Colonic mucosa (tissue), 4 donors: Measurements from ENCODE around the gene SERPINB6. TPM values are rescaled to one million over a fixed set of nuclear protein-coding genes. Genes with fewer than 3 reads are reported as not detected.

ENCODE experiments used
- DNase-seq: peaks from one replicate; pipeline ENCODE4 v3.0.0-alpha.2; 2020
- H3K27ac ChIP-seq: fragments of 200-600 bp; one replicate; pipeline ENCODE4 v1.8.0; 2021
- H3K27me3 ChIP-seq: fragments of 200-600 bp; one replicate; pipeline ENCODE4 v1.8.0; 2021
- H3K36me3 ChIP-seq: fragments of 200-600 bp; one replicate; pipeline ENCODE4 v1.8.0; 2021
- H3K4me1 ChIP-seq: fragments of 200-600 bp; one replicate; pipeline ENCODE4 v1.8.0; 2021; ENCODE audit warnings: mild to moderate bottlenecking
- H3K4me3 ChIP-seq: fragments of 200-600 bp; one replicate; pipeline ENCODE4 v1.8.0; 2021
- H3K9ac ChIP-seq, 2 donors: one replicate each; pipeline ENCODE4 v1.7.0; 2013; ENCODE audit warnings: control low read depth in 2 of 2, low read depth in 2 of 2, low read length in 2 of 2
- H3K9me3 ChIP-seq: fragments of 200-600 bp; one replicate; pipeline ENCODE4 v1.8.0; 2021
- intact Hi-C: fragments of 100-400 bp; cut with DNase I; formaldehyde crosslinking; loops from one replicate; pipeline ENCODE4 v1.14.1; 2022
- total RNA-seq, 2 donors: library from RNA; stranded (reverse); fragmentation: NEBNext Ultra II Directional in 1 of 2; extraction: Animal tissue kit (Norgen Biotek cat#: 25700) in 1 of 2; gene quantifications; one replicate each; pipeline ENCODE4 v1.2.1, GENCODE V29; 2021
- TF ChIP-seq, protein P1 (sequence below): fragments of 200-600 bp; IDR thresholded peaks from one replicate; pipeline ENCODE4 v1.8.0; 2022; ENCODE audit warnings: antibody characterized with exemption, mild to moderate bottlenecking
- donor health status: healthy.
- donor health status: DM: no; HTN: no; CAD: no.
- donor health status: DM: no; HTN: no; CAD: no.

SERPINB6 gene
- total RNA-seq, 2 donors from 2014 or later, result 139 to 285 TPM

DNA sequence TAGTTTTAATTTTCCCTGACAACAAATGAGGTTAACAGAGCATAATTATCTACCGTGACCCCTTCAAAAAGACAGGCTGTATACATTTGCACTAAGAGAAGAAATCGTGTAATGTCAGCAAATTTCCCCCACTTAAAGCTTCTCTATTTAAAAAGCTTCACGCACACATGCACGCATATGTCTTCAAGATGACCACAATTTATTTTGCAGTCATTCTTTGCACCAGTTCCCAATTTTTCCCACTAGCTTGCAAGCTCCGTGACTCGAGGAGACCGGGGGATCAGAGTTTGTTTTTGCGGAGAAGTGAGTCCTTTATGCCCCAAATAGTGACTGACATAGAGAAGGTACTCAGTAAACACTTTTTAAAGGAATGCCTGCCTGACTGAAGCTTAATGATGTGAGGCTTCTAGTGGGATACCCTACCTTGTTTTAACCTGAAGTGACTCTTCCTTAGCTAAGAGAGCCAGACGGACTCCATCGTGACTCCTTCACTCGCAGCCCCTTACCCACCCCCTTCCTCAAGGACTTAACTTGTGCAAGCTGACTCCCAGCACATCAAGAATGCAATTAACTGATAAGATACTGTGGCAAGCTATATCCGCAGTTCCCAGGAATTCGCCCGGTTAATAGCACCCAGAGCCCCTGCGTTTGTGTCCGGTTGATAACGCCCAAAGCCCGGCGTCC, 19.0 kb upstream of the SERPINB6 start:
- Histone ChIP-seq H3K4me3 (peak overlapping the region; percentile 54), H3K4me1 (peaks cover 16% of the 10 kb centered on the region), H3K9me3 (no peaks in the 10 kb centered on the region), H3K27me3 (no peaks in the 10 kb centered on the region), H3K27ac (peak overlapping the region; percentile 97), H3K9ac (peak overlapping the region; percentile 69 to 87), H3K36me3 (no peaks in the 10 kb centered on the region)
- DNase-seq, result peak; percentile 55
- intact Hi-C loops, result no loop called here
- TF ChIP-seq, protein P1, sequence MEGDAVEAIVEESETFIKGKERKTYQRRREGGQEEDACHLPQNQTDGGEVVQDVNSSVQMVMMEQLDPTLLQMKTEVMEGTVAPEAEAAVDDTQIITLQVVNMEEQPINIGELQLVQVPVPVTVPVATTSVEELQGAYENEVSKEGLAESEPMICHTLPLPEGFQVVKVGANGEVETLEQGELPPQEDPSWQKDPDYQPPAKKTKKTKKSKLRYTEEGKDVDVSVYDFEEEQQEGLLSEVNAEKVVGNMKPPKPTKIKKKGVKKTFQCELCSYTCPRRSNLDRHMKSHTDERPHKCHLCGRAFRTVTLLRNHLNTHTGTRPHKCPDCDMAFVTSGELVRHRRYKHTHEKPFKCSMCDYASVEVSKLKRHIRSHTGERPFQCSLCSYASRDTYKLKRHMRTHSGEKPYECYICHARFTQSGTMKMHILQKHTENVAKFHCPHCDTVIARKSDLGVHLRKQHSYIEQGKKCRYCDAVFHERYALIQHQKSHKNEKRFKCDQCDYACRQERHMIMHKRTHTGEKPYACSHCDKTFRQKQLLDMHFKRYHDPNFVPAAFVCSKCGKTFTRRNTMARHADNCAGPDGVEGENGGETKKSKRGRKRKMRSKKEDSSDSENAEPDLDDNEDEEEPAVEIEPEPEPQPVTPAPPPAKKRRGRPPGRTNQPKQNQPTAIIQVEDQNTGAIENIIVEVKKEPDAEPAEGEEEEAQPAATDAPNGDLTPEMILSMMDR, result no peak

DNA sequence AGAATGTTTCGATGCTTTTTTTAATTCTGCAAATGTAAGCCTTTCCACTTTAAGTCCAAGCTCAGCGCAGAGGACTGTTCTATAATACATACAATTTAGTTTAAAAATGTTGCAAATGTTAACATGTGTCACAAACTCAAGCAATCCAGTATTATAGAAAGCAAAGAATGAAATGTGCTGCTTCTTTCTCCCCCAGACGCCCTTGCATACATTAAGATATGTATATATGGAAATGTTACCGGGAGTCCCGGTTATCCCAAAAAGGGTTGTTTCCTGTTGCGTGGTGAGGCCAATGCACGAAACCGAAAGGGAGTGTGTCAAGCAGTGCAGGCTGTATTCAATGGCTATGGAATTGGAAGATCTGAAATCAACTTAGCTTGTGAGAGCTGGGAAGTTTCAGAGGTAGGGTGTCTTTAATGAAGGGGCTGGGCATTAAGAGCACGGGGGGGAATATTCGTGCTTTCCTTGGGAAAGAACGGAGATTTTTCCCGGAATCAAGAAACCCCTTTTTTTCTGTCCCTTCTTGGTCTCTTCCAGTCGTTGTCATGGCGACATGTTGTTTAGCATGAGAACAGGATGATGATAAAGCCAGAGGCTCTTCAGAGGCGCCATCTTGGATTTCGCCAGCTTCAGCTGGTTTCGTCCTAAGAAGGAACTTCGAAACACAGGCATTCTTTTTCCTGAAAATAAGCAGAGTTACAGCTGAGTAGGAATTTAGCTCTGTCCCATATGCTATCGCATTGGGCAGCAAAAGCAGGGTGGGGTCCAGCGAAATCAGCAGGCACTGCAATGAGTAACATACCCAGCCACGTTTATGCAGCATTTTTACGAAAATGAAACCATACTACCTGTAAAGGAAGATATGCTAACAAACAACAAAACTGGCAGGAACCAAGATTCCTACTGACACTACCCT, 18.2 kb upstream of the SERPINB6 start:
- DNase-seq, result peak; percentile 93
- Histone ChIP-seq H3K27me3 (no peaks in the 10 kb centered on the region), H3K36me3 (no peaks in the 10 kb centered on the region), H3K9ac (peak overlapping the region; percentile 87 to 94), H3K4me1 (peaks cover 20% of the 10 kb centered on the region), H3K9me3 (no peaks in the 10 kb centered on the region), H3K27ac (peak overlapping the region; percentile 97), H3K4me3 (peak overlapping the region; percentile 54)
- TF ChIP-seq, protein P1, result peak; percentile 19
- intact Hi-C loops, result loop anchor here (2.0 kb wide), 1 partner anchor 37 kb away; no protein-coding TSS in a partner anchor

DNA sequence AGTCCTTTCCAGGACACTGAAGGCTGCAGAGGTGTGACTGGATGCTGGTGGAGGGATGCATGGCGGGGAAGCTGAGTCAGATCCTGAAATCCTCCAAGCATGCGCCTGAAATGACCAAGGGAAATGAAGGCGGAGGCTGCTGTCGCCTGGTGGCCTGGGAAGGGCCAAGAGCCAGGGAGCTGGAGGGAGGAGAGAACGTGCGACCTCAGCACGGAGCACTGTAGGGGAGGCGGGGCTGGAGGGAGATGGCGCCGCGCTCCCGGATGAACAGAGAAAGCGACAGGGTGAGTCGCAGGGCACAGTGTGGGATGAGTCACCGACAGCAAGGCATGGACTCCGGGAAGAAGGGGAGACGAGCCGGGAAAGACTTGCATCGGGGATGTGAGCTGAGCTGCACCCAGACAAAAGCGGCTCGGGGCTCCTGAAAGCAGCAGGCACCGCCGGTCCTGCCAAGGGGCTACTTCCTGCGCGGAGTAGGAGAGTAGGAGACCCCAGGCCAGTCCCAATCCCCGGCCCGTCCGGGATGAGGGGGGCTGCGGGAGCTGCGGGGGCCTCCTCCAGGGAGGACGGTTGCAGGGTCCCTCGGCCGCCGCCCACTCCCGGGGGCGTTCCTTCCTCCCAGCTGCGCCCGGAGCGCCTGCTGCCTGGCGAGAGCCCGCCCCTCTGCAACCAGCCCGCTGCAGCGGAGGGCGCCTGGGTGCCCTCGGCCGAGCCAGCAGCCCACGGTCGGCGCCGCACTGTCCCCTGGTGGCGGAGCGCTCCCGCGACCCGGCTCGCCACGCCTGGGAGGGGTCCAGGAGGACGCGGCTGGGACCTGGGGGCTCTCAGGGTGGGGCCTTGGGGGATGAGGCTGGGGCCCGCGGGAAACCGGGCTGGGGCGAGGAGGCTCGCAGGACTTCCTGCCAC, 17.3 kb upstream of the SERPINB6 start:
- Histone ChIP-seq H3K4me3 (peak overlapping the region; percentile 54), H3K4me1 (peaks cover 20% of the 10 kb centered on the region), H3K9ac (peak overlapping the region; percentile 87 to 94), H3K27ac (peak overlapping the region; percentile 97), H3K27me3 (no peaks in the 10 kb centered on the region), H3K36me3 (no peaks in the 10 kb centered on the region), H3K9me3 (no peaks in the 10 kb centered on the region)
- TF ChIP-seq, protein P1, result peak; percentile 89
- peak; percentile 91 for DNase-seq
- intact Hi-C loops, result loop anchor here (2.0 kb wide), 1 partner anchor 36 kb away; no protein-coding TSS in a partner anchor

DNA sequence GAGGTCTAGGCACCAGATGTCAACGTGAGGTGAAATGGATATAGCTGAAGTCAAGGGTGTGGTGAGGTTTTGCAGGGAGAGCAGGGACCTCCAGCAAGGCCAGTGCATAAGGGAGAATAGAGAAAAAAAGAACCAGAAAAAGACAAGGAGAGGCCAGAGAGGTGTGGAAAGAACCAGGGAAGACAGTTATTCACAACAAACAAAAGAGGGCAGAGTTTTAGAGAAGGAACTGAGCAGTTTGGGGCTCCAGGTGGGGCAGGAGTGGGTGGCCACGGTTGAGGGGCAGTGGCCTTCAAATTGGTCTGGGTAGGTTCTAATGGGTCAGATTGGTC, 16.7 kb upstream of the SERPINB6 start:
- intact Hi-C loops, result loop anchor here (2.0 kb wide), 1 partner anchor 35 kb away; no protein-coding TSS in a partner anchor
- TF ChIP-seq, protein P1, result no peak
- peaks cover 20% of the 10 kb centered on the region for H3K4me1 ChIP-seq
- H3K27ac ChIP-seq, result peak overlapping the region; percentile 97
- peak overlapping the region; percentile 54 for H3K4me3 ChIP-seq
- H3K36me3 ChIP-seq, result no peaks in the 10 kb centered on the region
- H3K9me3 ChIP-seq, result no peaks in the 10 kb centered on the region
- no peak for DNase-seq
- peak overlapping the region; percentile 87 to 94 for H3K9ac ChIP-seq
- no peaks in the 10 kb centered on the region for H3K27me3 ChIP-seq
